Measurements from ENCODE around the gene CNTNAP2.
A peak's percentile ranks its signal among the peaks of the same experiment; 100 is the strongest.
"Not testable (repeated sequence)": the region's sequence is repeated elsewhere in the genome, so short reads cannot be mapped to it uniquely, and the experiment has no call there.

Gene CNTNAP2

DNA sequence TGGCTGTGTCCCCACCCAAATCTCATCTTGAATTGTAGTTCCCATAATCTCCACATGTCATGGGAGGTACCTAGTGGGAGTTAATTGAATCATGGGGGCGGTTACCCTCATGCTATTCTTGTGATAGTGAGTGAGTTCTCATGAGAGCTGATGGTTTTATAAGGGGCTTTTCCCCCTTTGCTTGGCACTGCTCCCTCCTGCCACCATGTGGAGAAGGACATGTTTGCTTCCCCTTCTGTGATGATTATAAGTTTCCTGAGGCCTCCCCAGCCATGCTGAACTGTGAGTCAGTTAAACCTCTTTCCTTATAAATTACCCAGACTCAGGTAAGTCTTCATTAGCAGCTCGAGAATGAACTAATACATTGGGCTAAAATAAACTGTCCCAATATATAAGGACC lies 1482.1 kb downstream of the CNTNAP2 start:
- not testable (repeated sequence) for DNase-seq

DNA sequence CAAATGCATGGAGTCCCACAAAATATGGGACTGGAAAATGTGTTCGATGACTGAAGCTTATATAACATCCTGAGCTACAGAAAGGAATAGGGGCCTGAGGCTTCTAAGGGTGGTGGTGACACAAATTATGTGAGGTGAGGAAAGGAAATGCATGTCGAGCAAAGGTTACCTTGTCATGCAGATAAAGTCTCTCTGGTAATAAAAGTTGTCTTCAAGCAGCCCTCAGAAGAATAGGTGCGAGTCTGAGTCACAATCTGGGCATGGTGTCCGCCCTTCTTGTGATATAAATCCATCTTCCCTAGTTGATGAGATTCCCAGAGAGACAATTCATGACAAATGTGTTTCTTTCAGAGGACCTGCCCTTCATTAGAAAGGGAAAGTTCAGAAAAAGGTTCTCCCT lies 1488.7 kb downstream of the CNTNAP2 start:
- DNase-seq: no peak

DNA sequence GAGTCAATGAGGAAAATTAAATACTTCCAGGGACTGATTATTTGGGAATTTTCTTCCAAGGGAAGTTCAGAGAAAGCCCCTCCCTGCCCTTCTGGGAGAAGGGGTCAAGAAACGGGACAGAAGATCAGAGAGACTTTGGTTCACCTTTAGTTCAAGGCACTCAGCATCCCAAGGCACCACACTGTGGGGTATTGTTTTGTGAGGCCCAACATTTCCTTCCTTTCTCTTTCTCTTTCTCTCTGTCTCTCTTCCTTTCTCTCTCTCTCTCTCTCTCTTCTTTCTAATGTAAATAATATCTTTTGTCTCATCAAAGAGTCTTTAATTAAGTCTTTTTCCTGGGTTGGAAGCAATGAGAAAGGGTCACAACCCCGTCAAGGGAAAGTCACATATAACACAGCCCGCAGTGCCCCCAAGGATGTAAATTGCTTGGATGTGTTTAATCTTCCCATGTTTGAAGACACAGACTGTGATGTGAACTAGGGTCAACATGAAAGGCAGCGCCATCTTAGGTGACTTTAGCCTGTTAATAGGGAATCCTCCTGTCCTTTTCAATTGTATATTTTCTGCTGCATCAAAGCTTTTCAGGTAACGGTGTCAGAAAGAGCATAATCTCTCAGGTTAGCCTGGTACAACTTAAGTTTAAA lies 1490.7 kb downstream of the CNTNAP2 start:
- peak; percentile 23 for DNase-seq

DNA sequence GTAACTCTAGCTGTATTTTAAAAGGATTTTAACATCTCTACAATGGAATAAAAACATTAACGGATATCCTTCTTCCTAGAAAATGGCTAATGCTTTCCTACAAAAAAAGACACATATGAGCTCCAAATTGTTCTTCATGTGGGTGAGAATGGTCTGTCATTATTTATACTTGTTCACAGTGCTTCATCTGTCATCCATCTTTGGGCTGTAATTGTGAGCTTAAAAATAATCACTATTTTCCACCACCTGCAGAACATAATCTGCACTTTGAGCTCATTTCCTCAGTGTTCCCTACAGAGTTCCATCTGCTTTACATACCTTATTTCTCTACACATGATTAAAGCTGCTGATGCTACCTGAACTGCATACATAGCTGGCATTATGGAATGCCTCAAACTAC lies 1494.8 kb downstream of the CNTNAP2 start:
- DNase-seq: no peak

DNA sequence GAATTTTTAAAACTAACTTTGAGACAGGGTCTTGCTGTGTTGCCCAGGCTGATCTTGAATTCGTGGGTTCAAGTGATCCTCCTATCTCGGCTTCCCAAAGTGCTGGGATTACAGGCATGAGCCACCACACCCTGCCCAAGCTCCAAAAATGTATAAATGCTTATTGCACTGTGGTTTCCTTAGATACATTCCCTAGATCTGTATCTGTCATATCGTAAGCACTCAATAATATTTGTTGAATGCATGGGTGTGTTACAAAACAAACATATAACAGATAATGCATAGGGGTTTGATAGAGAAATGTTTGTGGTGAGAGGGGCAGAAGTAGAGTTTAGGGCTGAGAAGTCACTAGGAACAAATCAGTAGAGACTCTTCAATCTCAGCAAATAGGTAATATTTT lies 1518.7 kb downstream of the CNTNAP2 start:
- DNase-seq: no peak

DNA sequence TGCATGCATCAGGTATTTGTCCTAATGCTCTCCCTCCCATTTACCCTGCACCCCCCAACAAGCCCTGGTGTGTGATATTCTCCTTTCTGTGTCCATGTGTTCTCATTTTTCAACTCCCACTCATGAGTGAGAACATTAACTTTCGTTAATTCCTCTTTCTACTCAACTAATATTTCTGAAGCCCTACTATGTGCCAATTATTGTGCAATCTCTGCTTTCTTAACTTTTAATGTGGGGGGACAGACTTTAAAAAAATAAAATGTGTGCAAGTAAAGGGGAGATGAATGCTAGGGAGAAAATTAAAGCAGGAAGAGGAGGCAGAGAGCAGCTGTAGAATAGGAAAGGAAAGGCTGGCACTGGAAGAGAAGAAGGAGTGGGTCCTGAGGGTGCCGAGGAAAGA lies 1520.0 kb downstream of the CNTNAP2 start:
- DNase-seq: no peak

DNA sequence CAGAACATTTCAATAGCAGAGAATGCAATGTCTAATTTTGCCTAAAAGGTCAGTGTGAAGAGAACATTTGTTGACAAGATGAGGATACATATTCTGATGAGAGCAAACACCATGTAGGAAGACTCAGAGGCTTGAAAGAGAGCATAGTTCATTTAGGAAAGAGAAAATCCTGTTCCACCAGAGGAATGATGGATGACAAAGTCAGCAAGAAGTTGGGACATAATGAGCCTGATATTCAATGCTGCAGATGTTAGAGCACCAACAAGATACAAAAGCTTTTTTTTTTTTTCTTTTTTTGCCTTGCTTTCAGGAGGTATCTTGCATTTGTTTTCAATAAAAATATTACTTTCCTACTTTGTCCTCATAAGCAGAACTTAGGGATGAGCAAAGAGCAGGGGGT lies 1522.0 kb downstream of the CNTNAP2 start:
- DNase-seq: no peak

DNA sequence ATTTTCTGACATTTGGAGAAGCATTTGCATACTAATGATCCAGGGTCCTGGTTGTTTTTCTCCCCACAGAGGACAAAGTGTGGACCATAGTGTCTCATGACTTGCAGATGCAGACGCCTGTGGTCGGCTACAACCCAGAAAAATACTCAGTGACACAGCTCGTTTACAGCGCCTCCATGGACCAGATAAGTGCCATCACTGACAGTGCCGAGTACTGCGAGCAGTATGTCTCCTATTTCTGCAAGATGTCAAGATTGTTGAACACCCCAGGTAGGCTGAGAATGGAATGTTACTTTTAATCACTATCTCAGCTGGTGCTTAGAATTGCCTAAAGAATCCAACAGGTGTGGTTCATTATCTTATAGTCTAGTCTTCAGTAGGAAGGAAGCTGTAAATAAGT lies 1522.4 kb downstream of the CNTNAP2 start:
- no peak for DNase-seq

DNA sequence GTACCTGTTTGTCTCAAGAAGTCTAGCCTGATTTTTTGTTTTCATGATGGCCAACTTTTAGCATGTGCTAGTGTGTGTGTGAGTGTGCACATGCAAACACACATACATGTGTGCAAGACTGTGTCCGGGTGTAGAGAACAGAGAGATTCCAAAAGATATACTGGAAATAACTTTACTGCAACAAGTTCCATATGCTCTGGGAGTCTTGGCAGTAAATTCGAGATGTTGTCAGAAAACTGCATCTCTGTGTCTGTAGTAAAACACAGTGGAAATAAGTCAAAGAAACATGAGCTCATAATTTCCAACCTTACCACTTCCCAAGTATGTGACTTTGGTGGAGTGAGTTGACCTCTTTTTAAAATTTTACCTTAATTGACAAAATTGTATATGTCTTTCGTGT lies 1523.2 kb downstream of the CNTNAP2 start:
- DNase-seq: peak; percentile 6

DNA sequence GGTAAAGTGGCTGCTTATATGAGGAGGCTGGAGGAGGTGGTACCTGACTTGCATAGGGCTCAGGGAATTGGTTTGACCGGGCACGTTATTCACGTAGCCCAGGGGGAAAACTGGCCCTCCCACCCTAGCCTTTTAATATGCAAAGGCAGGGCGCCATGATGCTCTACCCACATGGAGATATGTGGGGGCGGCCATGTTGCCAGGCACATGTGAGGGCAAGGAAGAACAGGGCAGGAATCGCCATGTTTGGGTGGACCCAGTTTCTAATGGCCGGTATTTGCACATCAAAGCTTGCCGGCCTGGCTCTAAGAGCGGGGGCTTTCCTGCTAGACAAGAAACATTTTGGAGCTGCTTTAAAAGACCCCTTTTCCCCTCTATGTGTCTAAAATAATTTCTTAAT lies 1524.2 kb downstream of the CNTNAP2 start:
- DNase-seq: no peak

DNA sequence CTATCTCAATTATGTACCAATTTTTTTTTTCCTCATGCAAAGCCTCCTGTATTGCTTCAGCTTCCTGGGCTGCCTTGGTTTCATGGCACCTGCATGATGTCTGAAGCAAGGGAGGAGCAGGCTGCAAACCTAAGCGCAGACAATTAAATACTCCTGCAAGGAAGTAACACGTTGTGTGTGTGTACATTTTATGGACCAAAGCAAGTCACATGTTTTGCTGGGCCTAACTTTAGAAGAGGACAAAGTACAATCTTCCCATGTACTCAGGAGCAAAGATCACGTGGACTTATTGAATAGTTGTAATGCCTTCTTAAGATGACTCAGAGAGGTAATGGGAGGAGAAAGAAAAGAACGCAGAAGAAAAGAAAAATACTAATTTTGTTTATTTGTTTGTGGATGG lies 1530.0 kb downstream of the CNTNAP2 start:
- no peak for DNase-seq

DNA sequence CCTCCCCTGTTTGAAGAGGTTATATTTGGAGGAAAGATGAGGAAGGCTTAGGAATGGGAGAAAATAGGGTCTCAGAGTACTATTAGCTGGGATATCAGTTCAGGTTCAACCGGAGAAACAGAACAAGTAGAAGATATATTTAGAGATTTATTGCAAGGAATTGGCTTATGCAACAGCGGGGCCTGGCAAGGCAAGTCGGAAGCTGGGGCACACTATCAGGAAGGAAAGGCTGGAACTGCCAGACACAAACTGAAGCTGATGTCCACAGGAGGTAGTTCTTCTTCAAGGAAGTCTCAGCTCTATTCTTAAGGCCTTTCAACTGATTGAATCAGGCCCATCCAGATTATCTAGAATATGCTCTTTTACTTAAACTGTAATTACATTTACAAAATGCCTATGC lies 1534.4 kb downstream of the CNTNAP2 start:
- no peak for DNase-seq

DNA sequence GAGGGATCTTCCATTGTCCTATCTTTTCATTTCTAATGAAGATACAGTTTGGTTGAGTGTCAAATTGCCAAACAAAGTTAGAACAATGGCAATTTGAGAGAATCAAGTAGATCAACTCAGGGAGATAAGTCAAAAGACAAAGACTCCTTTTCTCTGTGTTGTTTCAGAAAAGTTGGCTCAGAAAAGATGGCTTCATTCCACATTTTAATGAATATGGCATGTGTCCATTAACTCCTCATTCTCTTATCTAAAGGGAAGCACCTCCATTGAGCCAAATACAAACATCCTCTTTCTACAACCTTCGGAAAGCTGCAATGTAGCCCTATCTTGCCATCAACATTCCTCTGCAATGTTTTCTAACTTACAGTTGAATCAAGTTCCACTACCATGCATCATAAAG lies 1535.0 kb downstream of the CNTNAP2 start:
- DNase-seq: no peak

DNA sequence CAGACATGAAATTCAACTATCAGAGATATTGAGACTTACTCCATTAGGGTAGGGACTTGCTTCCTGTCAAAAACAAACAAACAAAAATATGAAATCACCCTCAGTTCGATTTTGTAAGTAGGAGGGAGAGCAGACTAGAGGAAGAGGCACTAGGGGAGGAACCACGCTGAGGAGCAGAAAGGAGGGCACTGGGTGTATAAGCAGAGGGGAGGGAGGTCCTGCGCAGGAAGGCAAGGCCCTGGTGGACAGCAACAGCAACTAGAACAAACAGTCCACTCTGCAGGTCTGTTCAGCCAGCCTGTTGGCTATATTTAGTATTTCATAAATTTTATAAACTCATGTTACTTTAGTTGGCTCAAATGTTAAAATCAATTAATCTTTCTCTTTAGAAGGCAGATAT lies 1536.9 kb downstream of the CNTNAP2 start:
- no peak for DNase-seq

DNA sequence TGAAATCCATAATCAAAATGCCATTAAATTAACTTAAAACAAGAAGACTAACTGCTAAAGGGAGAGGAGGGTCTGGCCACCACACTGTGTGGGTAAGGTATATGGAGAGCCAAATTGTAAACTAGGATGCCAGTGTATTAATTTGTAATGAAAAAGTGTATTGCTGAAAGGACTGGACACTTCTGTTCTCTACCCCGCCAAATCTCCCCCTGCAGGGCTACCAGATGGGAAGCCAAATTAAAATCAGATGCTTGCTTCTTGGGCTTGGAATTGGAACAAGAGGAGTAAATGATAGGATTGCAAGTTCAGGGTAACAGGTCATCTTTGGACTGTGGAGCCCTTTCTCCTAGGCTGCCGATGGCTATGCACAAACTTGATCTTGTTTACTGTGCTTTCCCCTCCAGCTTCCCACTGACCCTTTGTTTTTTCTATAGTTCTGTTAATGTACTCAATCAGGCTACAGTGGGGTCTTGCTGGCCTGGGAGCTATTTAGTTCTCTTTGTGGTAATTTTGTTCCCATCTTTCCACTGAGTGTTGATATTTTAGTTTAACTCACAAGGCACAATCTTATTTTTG lies 1541.9 kb downstream of the CNTNAP2 start:
- no peak for DNase-seq

DNA sequence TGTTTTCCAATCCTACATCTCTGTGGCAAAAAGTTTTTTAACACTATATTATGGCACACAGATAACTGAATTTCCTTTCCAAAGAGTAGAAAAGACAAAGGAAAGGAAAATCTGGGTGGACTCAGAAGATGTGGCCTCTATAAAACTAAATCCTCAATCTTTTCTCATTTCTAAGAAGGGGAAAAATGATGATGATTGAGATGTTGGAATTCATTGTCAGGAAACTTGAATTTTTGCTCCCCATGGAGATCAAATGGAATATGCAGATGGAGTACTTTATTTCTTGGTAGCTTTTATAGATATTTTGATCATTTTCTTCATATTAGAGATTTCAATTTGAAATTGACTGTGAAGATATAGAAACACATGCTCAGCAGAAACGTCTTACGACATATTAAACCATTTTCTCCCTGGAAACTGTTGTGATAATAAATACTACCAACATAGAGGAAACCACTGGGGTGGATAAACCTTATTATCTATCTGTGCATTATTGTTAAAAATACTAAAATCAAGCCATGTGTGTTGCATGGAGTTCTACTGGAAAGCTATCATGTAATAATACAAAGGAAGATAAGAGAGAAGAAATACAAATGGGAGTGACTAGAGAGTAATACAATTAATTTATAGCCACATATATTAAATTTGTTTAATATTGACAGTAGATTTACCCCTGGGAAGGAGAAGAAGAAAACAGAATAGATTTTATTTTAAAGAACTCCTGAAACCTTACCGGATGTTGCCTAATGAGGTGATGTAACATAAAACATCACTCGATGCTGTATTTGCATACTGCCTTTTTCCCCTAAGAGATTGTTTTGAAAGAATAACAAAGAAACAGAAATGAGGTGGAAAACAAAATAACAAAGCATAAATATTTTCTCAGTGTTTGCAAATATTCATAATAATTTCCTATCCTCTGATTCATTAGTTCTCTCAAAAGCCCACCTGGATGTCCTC lies 1542.7 kb downstream of the CNTNAP2 start:
- DNase-seq: no peak

DNA sequence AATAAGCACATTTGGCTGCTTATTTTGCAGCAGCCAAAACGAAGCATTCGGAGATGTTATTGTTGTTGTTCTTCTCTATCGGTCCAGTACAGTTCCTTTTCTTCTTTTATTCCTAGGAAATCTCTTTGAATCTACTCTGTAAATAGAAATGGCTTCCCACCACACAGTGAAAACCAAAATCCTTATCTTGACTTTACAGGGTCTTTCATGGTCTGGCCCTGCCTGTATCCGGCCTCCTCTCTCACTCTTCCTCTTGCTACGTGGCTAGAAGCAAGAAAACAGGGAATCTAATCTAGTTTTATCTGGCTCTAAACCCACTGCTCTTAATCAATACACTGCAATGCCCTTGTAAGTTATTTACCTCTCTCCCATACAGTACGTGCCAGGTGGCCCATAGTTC lies 1547.9 kb downstream of the CNTNAP2 start:
- DNase-seq: no peak

DNA sequence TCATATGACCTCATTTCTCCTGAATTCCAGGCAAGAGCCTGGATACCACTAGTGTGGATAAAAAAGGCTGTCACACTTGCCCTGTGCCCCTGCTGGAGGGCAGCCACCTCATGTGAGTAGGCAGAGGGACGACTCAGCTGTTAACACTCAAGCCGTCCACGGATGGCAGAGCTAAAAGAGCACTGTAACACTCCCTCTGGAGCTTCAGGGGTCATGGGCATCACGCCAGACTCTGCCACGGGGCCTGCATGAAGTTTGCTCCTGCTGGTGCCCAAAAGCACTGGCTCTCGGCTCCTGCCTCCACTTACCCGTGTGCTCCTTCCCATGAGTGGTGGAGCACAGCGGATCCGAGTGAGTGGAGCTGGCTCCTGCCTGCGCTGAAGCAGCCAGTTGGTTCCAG lies 1554.2 kb downstream of the CNTNAP2 start:
- no peak for DNase-seq

DNA sequence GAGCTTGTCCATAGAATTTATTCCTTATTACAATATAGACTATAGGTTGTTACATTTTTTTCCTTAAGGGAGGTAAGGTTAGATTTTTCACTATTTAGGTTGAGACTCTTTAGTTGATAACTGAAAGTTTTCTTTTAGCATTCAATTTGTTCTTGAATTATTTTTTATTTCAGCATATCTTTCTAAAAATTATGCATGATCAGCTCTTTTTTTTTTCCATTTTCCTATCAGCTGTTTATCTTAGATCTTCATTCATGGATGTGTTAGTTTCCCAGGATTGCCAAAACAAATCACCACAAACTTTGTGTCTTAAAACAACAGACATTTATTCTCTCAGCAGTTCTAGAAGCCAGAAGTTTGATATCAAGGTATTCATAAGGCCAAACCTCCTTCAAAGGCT lies 1558.1 kb downstream of the CNTNAP2 start:
- DNase-seq: no peak

DNA sequence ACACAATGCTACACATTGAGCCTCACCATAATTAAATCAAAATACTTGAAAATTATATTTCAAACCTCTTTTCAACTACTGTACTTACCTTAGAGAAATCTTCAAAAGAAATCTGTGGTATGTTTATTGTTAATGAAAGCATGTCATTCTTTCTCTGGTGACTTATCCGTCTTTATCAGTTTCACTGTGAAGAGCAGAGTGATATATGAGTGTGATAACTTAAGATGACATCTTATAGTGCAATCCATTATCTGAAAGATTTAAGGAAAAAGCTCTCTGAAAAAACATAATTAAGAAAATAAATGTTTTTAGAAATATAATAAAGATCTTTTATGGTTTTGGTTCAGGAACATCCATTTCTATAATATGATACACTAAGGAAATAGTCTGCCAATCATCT lies 1562.3 kb downstream of the CNTNAP2 start:
- no peak for DNase-seq

DNA sequence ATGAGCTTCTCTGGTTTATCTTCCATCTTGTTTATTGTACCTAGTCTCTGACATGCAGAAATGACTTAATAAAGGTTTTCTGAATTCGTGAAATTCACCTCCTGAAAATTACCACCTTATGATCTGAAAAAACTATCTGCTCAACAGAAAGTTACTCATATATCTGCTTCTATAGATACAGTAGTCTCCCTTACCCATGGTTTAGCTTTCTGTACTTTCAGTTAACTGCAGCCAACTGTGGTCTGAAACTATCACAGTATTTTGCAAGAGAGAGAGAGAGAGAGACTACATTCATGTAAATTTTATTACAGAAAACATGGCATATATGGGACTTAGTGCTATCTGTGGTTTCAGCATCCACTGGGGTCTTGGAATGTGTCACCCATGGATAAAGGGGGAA lies 1564.9 kb downstream of the CNTNAP2 start:
- no peak for DNase-seq

DNA sequence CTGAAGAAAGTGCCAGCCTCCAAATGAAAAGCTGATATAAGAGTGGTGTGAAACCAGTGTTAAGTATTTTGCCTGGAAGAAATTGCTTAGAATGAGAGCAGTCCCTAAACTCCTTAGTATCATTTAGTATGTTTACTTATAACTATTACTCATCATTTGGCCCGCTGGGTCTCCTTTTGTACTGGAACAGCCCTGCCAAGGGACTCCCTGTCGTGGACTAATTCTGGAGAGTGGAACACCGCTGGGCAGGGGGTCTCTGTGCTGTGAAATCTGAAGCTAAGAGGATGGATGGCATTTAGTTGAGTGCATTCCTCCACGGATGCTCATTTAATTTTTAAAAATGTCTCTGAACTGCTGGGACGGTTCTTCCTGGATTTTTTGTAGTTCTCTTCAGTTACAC lies 1584.1 kb downstream of the CNTNAP2 start:
- peak; percentile 48 for DNase-seq

DNA sequence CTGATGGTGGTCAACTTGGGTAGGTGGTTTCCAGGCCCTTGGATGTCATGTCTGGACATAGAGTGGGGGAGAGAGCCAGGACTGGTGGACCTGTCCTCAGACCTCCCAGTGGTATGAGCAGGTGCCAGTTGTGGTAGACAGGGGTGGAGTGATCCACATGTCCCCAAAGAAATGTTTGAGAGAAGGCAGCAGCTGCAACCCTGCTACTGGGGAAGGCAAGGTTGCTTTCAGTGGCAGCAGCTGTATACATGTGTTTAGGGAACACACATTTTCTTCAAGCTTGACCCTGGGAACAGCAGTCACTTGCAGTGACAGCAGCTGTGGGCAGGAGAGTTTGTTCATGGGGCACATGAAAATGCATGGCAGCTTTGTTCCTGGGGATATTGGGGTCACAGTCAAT lies 1591.3 kb downstream of the CNTNAP2 start:
- no peak for DNase-seq

DNA sequence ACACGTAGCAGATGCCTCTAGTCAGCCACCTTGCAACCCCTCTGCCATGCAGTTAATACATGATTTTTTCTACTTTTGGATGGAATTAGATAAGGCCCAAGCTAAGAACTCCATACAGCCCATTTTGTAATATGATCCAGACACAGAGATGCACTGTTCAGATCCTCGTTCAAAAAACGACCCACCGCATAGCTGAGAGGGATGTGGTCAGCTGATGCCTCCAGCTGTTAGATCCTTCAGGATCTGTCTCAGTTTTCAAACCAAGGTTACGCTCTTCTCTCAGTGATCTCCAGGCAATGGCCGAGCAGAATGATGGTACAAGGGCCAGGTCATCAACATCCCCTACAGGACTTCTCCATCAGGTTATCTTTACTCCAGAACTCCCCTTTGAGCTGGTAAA lies 1592.3 kb downstream of the CNTNAP2 start:
- no peak for DNase-seq
